Fibroblast of skin of scalp (primary cell): ENCODE results near the gene CAMK4.
"Not testable (repeated sequence)": the region's sequence is repeated elsewhere in the genome, so short reads cannot be mapped to it uniquely, and the experiment has no call there.

ENCODE experiments used
- DNase-seq: peaks from one replicate; pipeline ENCODE4 v3.0.0-alpha.2; 2013

Gene CAMK4

GRCh38 chr5:111313017-111313724 is 89.0 kb downstream of the CAMK4 start:
- DNase-seq, result no peak

GRCh38 chr5:111320953-111321352 is 96.8 kb downstream of the CAMK4 start:
- DNase-seq, result no peak

- no peak for DNase-seq
These were observed 97.2 kb downstream of the CAMK4 start for GRCh38 chr5:111321376-111321775.

- DNase-seq, result no peak
These were observed 102.4 kb downstream of the CAMK4 start for GRCh38 chr5:111326551-111326950.

- DNase-seq, result no peak
These were observed 112.9 kb downstream of the CAMK4 start for GRCh38 chr5:111337133-111337532.

GRCh38 chr5:111337688-111338087 is 113.5 kb downstream of the CAMK4 start:
- no peak for DNase-seq

- DNase-seq, result peak; percentile 14
These were observed 121.5 kb downstream of the CAMK4 start for GRCh38 chr5:111345731-111346130.

- DNase-seq, result no peak
These were observed 122.8 kb downstream of the CAMK4 start for GRCh38 chr5:111347021-111347420.

GRCh38 chr5:111348661-111349329 is 124.6 kb downstream of the CAMK4 start:
- no peak for DNase-seq

- DNase-seq, result no peak
These were observed 125.2 kb downstream of the CAMK4 start for GRCh38 chr5:111349429-111349828.

- DNase-seq, result no peak
These were observed 128.9 kb downstream of the CAMK4 start for GRCh38 chr5:111353035-111353434.

- not testable (repeated sequence) for DNase-seq
These were observed 134.5 kb downstream of the CAMK4 start for GRCh38 chr5:111358726-111359125.

GRCh38 chr5:111360173-111360572 is 136.0 kb downstream of the CAMK4 start:
- no peak for DNase-seq

GRCh38 chr5:111364992-111365391 is 140.8 kb downstream of the CAMK4 start:
- peak; percentile 27 for DNase-seq

- no peak for DNase-seq
These were observed 142.2 kb downstream of the CAMK4 start for GRCh38 chr5:111366388-111366787.

- no peak for DNase-seq
These were observed 142.9 kb downstream of the CAMK4 start for GRCh38 chr5:111367115-111367514.

GRCh38 chr5:111372799-111373198 is 148.6 kb downstream of the CAMK4 start:
- DNase-seq, result no peak

GRCh38 chr5:111374380-111374779 is 150.2 kb downstream of the CAMK4 start:
- DNase-seq, result no peak

GRCh38 chr5:111375645-111376044 is 151.5 kb downstream of the CAMK4 start:
- DNase-seq, result no peak

- no peak for DNase-seq
These were observed 153.1 kb downstream of the CAMK4 start for GRCh38 chr5:111377306-111377705.

- no peak for DNase-seq
These were observed 155.2 kb downstream of the CAMK4 start for GRCh38 chr5:111379391-111379816.

- peak; percentile 10 for DNase-seq
These were observed 159.2 kb downstream of the CAMK4 start for GRCh38 chr5:111383288-111383970.

- DNase-seq, result peak; percentile 22
These were observed 160.0 kb downstream of the CAMK4 start for GRCh38 chr5:111384220-111384619.

GRCh38 chr5:111385051-111385450 is 160.9 kb downstream of the CAMK4 start:
- DNase-seq, result no peak
